Kidney (tissue), 14 donors: ENCODE measurements around the gene WIZ. TPM values are rescaled to one million over a fixed set of nuclear protein-coding genes. Genes with fewer than 3 reads are reported as not detected.

Experiments used
- DNase-seq, 5 donors: peaks; one replicate each; pipeline ENCODE4 v3.0.0-alpha.2; 2013 to 2020
- FAIRE-seq: peaks from 2 replicates; lab custom pipeline; 2012; peaks lifted over from hg19 to GRCh38; lab: Jason Lieb, UNC
- H3K27ac ChIP-seq, 2 donors: one replicate each; pipeline ENCODE4 v1.7.0; 2013; ENCODE audit warnings: low read depth in 2 of 2, low read length in 2 of 2, inconsistent platforms in 1 of 2
- H3K27me3 ChIP-seq: one replicate; pipeline ENCODE4 v1.7.1; 2013; ENCODE audit warnings: low read length, inconsistent platforms; ENCODE audit not compliant: control insufficient read depth, insufficient read depth
- H3K36me3 ChIP-seq, 3 donors: one replicate each; pipeline versions ENCODE4 v1.7.0 to v1.7.1; 2013; ENCODE audit warnings: low read length in 3 of 3, control low read depth in 1 of 3, inconsistent platforms in 1 of 3; ENCODE audit not compliant: insufficient read depth in 3 of 3, control insufficient read depth in 2 of 3
- H3K4me1 ChIP-seq, 3 donors: one replicate each; pipeline versions ENCODE4 v1.7.0 to v1.7.1; 2013; ENCODE audit warnings: low read length in 3 of 3, inconsistent platforms in 1 of 3, low read depth in 1 of 3; ENCODE audit not compliant: control insufficient read depth in 2 of 3, insufficient read depth in 2 of 3
- H3K4me3 ChIP-seq, 3 donors: one replicate each; pipeline versions ENCODE4 v1.7.0 to v1.8.1; 2013; ENCODE audit warnings: low read length in 3 of 3, control low read depth in 1 of 3, inconsistent platforms in 1 of 3
- H3K9ac ChIP-seq, 3 donors: one replicate each; pipeline versions ENCODE4 v1.7.0 to v1.7.1; 2013; ENCODE audit warnings: low read length in 3 of 3, control low read depth in 1 of 3, inconsistent platforms in 1 of 3
- H3K9me3 ChIP-seq, 3 donors: one replicate each; pipeline versions ENCODE4 v1.7.0 to v1.7.1; 2013; ENCODE audit warnings: low read length in 3 of 3, control low read depth in 1 of 3, inconsistent platforms in 1 of 3; ENCODE audit not compliant: control insufficient read depth in 2 of 3, insufficient read depth in 1 of 3
- CTCF ChIP-seq: IDR thresholded peaks from 3 replicates; pipeline ENCODE4 v1.5.1; 2012; ENCODE audit warnings: mild to moderate bottlenecking, moderate library complexity, borderline replicate concordance; ENCODE audit not compliant: insufficient read depth; ENCODE audit errors: extremely low read depth
- intact Hi-C: fragments of 100-400 bp; cut with DNase I; formaldehyde crosslinking; loops from one replicate; pipeline ENCODE4 v1.11.1; 2022
- polyA plus RNA-seq: library from polyadenylated mRNA; stranded (reverse); fragments of 350-450 nt; fragmentation: Illumina TruSeq; extraction: RNeasy Lipid Tissue Mini Kit (QIAGEN cat#74804); gene quantifications from one replicate; pipeline ENCODE4 v1.2.3, GENCODE V29; 2014; ENCODE audit warnings: low read depth, low replicate concordance; ENCODE audit not compliant: insufficient read depth
- total RNA-seq: library from RNA; stranded (reverse); fragmentation: NEBNext Ultra II Directional; extraction: Animal tissue kit (Norgen Biotek cat#: 25700); gene quantifications from one replicate; pipeline ENCODE4 v1.2.1, GENCODE V29; 2021
- donor health status: control.
- donor health status: control.
- donor health status: control.
- donor health status: control.
- donor health status: control.
- donor health status: DM: yes; HTN: yes; CAD: no.
- donor health status: Normal renal cell carcinoma (clear cell type).

WIZ gene
- total and polyA plus RNA-seq, 2 donors from 2014 or later: 15.4 to 37.1 TPM

GRCh38 chr19:15439078-15439799, 10.5 kb downstream of the WIZ start:
- Histone ChIP-seq H3K36me3 (peaks cover 0 to 2% (median 0%) of the 10 kb centered on the region in 3 donors), H3K9me3 (no peaks in the 10 kb centered on the region), H3K4me1 (no peaks in the 10 kb centered on the region), H3K27ac (no peak overlapping the region), H3K9ac (no peak overlapping the region), H3K27me3 (no peaks in the 10 kb centered on the region), H3K4me3 (no peak overlapping the region)
- peak in 1 of 5 donors; percentile 45 for DNase-seq
- intact Hi-C loops: no loop called here
- no peak for FAIRE-seq
- TF ChIP-seq CTCF: no peak

GRCh38 chr19:15438577-15438976, 11.2 kb downstream of the WIZ start:
- DNase-seq (no peak), FAIRE-seq (no peak)
- Histone ChIP-seq H3K4me1 (peaks cover 0 to under 1% (median 0%) of the 10 kb centered on the region in 3 donors), H3K4me3 (no peak overlapping the region), H3K9ac (no peak overlapping the region), H3K27me3 (no peaks in the 10 kb centered on the region), H3K27ac (no peak overlapping the region), H3K9me3 (no peaks in the 10 kb centered on the region), H3K36me3 (peaks cover 0 to 2% (median 0%) of the 10 kb centered on the region in 3 donors)
- no peak for TF ChIP-seq CTCF
- intact Hi-C loops: no loop called here

GRCh38 chr19:15438124-15438496, 11.6 kb downstream of the WIZ start:
- Histone ChIP-seq H3K4me3 (no peak overlapping the region), H3K27ac (no peak overlapping the region), H3K4me1 (peaks cover 0 to 4% (median 0%) of the 10 kb centered on the region in 3 donors), H3K9me3 (no peaks in the 10 kb centered on the region), H3K36me3 (peaks cover 0 to 2% (median 0%) of the 10 kb centered on the region in 3 donors), H3K9ac (no peak overlapping the region), H3K27me3 (no peaks in the 10 kb centered on the region)
- intact Hi-C loops: no loop called here
- no peak for FAIRE-seq
- no peak for TF ChIP-seq CTCF
- DNase-seq: no peak
